Measurements from ENCODE around the gene GRIP2.

GRCh38 chr3:14562121-14562890 is 22.2 kb upstream of the GRIP2 start:
- TF ChIP-seq POLR2A (IDR thresholded peaks at IDR 0.05) (no peak), POLR2AphosphoS5 (IDR thresholded peaks at IDR 0.05) (no peak)
- TF ChIP-seq, protein P1, sequence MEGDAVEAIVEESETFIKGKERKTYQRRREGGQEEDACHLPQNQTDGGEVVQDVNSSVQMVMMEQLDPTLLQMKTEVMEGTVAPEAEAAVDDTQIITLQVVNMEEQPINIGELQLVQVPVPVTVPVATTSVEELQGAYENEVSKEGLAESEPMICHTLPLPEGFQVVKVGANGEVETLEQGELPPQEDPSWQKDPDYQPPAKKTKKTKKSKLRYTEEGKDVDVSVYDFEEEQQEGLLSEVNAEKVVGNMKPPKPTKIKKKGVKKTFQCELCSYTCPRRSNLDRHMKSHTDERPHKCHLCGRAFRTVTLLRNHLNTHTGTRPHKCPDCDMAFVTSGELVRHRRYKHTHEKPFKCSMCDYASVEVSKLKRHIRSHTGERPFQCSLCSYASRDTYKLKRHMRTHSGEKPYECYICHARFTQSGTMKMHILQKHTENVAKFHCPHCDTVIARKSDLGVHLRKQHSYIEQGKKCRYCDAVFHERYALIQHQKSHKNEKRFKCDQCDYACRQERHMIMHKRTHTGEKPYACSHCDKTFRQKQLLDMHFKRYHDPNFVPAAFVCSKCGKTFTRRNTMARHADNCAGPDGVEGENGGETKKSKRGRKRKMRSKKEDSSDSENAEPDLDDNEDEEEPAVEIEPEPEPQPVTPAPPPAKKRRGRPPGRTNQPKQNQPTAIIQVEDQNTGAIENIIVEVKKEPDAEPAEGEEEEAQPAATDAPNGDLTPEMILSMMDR (IDR thresholded peaks at IDR 0.05): no peak
